ENCODE data around the gene PGM2L1. TPM values are rescaled to one million over a fixed set of nuclear protein-coding genes. Genes with fewer than 3 reads are reported as not detected.

The PGM2L1 gene
- total RNA-seq, 2 donors from 2014 or later, result 0.66 to 5.2 TPM

- WGBS, 2 donors, result 78 to 87% methylated on average over 4 of the region's 4 CpGs
Measured at GRCh38 chr11:74288911-74289310, 109.3 kb downstream of the PGM2L1 start.

GRCh38 chr11:74288161-74288560 is 110.1 kb downstream of the PGM2L1 start:
- Histone ChIP-seq H3K36me3 (replicated peaks in 1 of 2; ENCODE audit: insufficient read depth in 1 of 2, low read depth in 2 of 2) (no peaks in the 10 kb centered on the region), H3K9me3 (no peaks in the 10 kb centered on the region), H3K4me3 (no peak overlapping the region), H3K4me1 (peaks cover 8% of the 10 kb centered on the region), H3K27me3 (no peaks in the 10 kb centered on the region), H3K27ac (no peak overlapping the region)
- ATAC-seq, result peak; percentile 50
- TF ChIP-seq CTCF (IDR thresholded peaks at IDR 0.05) (no peak), POLR2A (IDR thresholded peaks at IDR 0.05) (no peak)
- peak in 1 of 4 donors; percentile 20 for DNase-seq
- intact Hi-C loops (cut with DNase I), result no loop called here
- WGBS, 2 donors, result 71 to 80% methylated on average over 1 of the region's 1 CpG

More at GRCh38 chr11:74288911-74289310, 109.3 kb downstream of the PGM2L1 start:
- no peaks in the 10 kb centered on the region for H3K9me3 ChIP-seq
- H3K27ac ChIP-seq, result no peak overlapping the region
- H3K4me3 ChIP-seq, result no peak overlapping the region
- ATAC-seq (no peak), DNase-seq (no peak)
- TF ChIP-seq CTCF (IDR thresholded peaks at IDR 0.05) (no peak), POLR2A (IDR thresholded peaks at IDR 0.05) (no peak)
- H3K36me3 ChIP-seq (replicated peaks in 1 of 2; ENCODE audit: insufficient read depth in 1 of 2, low read depth in 2 of 2), result no peaks in the 10 kb centered on the region
- peaks cover 4% of the 10 kb centered on the region for H3K4me1 ChIP-seq
- H3K27me3 ChIP-seq, result no peaks in the 10 kb centered on the region
- intact Hi-C loops (cut with DNase I), result no loop called here

- H3K27me3 ChIP-seq, result no peaks in the 10 kb centered on the region
- WGBS, 2 donors, result 70 to 87% methylated on average over 2 of the region's 2 CpGs
- intact Hi-C loops (cut with DNase I), result no loop called here
- ATAC-seq (no peak), DNase-seq (no peak)
- H3K9me3 ChIP-seq, result no peaks in the 10 kb centered on the region
- H3K36me3 ChIP-seq (replicated peaks in 1 of 2; ENCODE audit: insufficient read depth in 1 of 2, low read depth in 2 of 2), result no peaks in the 10 kb centered on the region
- no peak for TF ChIP-seq CTCF (IDR thresholded peaks at IDR 0.05)
- TF ChIP-seq POLR2A (IDR thresholded peaks at IDR 0.05), result no peak
- H3K27ac ChIP-seq, result no peak overlapping the region
- H3K4me1 ChIP-seq, result peaks cover 8% of the 10 kb centered on the region
- H3K4me3 ChIP-seq, result no peak overlapping the region
Measured at GRCh38 chr11:74284466-74284865, 113.8 kb downstream of the PGM2L1 start.

- 61 to 69% methylated on average over 3 of the region's 3 CpGs for WGBS, 2 donors
- TF ChIP-seq POLR2A (IDR thresholded peaks at IDR 0.05) (no peak), CTCF (IDR thresholded peaks at IDR 0.05) (no peak)
- ATAC-seq (no peak), DNase-seq (no peak)
- H3K4me3 ChIP-seq, result no peak overlapping the region
- no peaks in the 10 kb centered on the region for H3K27me3 ChIP-seq
- H3K27ac ChIP-seq, result no peak overlapping the region
- H3K4me1 ChIP-seq, result peaks cover 8% of the 10 kb centered on the region
- intact Hi-C loops (cut with DNase I), result no loop called here
- H3K9me3 ChIP-seq, result no peaks in the 10 kb centered on the region
- no peaks in the 10 kb centered on the region for H3K36me3 ChIP-seq (replicated peaks in 1 of 2; ENCODE audit: insufficient read depth in 1 of 2, low read depth in 2 of 2)
Measured at GRCh38 chr11:74283580-74284180, 114.6 kb downstream of the PGM2L1 start.

GRCh38 chr11:74282914-74283371 is 115.3 kb downstream of the PGM2L1 start:
- Histone ChIP-seq H3K27me3 (no peaks in the 10 kb centered on the region), H3K9me3 (no peaks in the 10 kb centered on the region), H3K36me3 (replicated peaks in 1 of 2; ENCODE audit: insufficient read depth in 1 of 2, low read depth in 2 of 2) (no peaks in the 10 kb centered on the region), H3K27ac (no peak overlapping the region), H3K4me3 (no peak overlapping the region), H3K4me1 (peaks cover 8% of the 10 kb centered on the region)
- intact Hi-C loops (cut with DNase I), result no loop called here
- ATAC-seq (no peak), DNase-seq (no peak)
- WGBS, 2 donors, result 68 to 79% methylated on average over 5 of the region's 5 CpGs
- TF ChIP-seq CTCF (IDR thresholded peaks at IDR 0.05), result no peak
- no peak for TF ChIP-seq POLR2A (IDR thresholded peaks at IDR 0.05)
